MM.1S (cell line): ENCODE data around the gene KCNQ1.

Experiments
- DNase-seq: peaks from one replicate; pipeline ENCODE4 v3.0.0-alpha.2; 2015
- H2AFZ ChIP-seq: fragments of 300-600 bp; sonication (generic); 2 replicates; pipeline ENCODE4 v1.6.0; 2016; ENCODE audit warnings: antibody characterized with exemption, low read length
- H3F3A ChIP-seq: fragments of 300-600 bp; sonication (generic); 2 replicates; pipeline ENCODE4 v1.6.1; 2016; ENCODE audit warnings: mild to moderate bottlenecking, antibody characterized with exemption, low read length, moderate library complexity, mixed read lengths; ENCODE audit not compliant: insufficient read depth
- H3K27ac ChIP-seq: fragments of 300-600 bp; sonication (generic); 2 replicates; pipeline ENCODE4 v1.5.1; 2016; ENCODE audit warnings: mild to moderate bottlenecking, low read length
- H3K27me3 ChIP-seq: fragments of 300-600 bp; sonication (generic); replicated peaks from 2 replicates; pipeline ENCODE4 v1.6.0; 2016; ENCODE audit warnings: low read length; ENCODE audit not compliant: insufficient read depth
- H3K36me3 ChIP-seq: fragments of 300-600 bp; sonication (generic); replicated peaks from 2 replicates; pipeline ENCODE4 v1.6.1; 2016; ENCODE audit warnings: mild to moderate bottlenecking, low read length, mixed read lengths; ENCODE audit not compliant: insufficient read depth
- H3K4me1 ChIP-seq: fragments of 300-600 bp; sonication (generic); 2 replicates; pipeline ENCODE4 v1.6.1; 2016; ENCODE audit warnings: low read length, mixed read lengths
- H3K4me2 ChIP-seq: fragments of 300-600 bp; sonication (generic); 2 replicates; pipeline ENCODE4 v1.6.0; 2016; ENCODE audit warnings: low read depth, low read length
- H3K4me3 ChIP-seq: fragments of 300-600 bp; sonication (generic); 2 replicates; pipeline ENCODE4 v1.5.1; 2016; ENCODE audit warnings: low read length, mixed read lengths
- H3K79me2 ChIP-seq: fragments of 300-600 bp; sonication (generic); 2 replicates; pipeline ENCODE4 v1.6.1; 2016; ENCODE audit warnings: mixed run types, low read length, mixed read lengths
- H3K9ac ChIP-seq: fragments of 300-600 bp; sonication (generic); 2 replicates; pipeline ENCODE4 v1.6.1; 2016; ENCODE audit warnings: low read length, mixed read lengths
- H3K9me2 ChIP-seq: fragments of 300-600 bp; sonication (generic); replicated peaks from 2 replicates; pipeline ENCODE4 v1.6.1; 2016; ENCODE audit warnings: mild to moderate bottlenecking, low read length, mixed read lengths; ENCODE audit not compliant: insufficient read depth
- H3K9me3 ChIP-seq: fragments of 300-600 bp; sonication (generic); replicated peaks from 2 replicates; pipeline ENCODE4 v1.6.1; 2016; ENCODE audit warnings: mild to moderate bottlenecking, low read length, mixed read lengths; ENCODE audit not compliant: insufficient read depth
- H4K20me1 ChIP-seq: fragments of 300-600 bp; sonication (generic); 2 replicates; pipeline ENCODE4 v1.6.1; 2016; ENCODE audit warnings: mild to moderate bottlenecking, low read length, moderate library complexity, mixed read lengths; ENCODE audit not compliant: insufficient read depth
- EZH2 ChIP-seq: fragments of 300-600 bp; sonication (generic); optimal IDR thresholded peaks from 2 replicates; pipeline ENCODE3; 2017; ENCODE audit warnings: low read depth, mild to moderate bottlenecking, antibody characterized with exemption, low read length, mixed read lengths
- EZH2phosphoT487 ChIP-seq: fragments of 300-600 bp; sonication (generic); IDR thresholded peaks from 2 replicates; pipeline ENCODE4 v1.6.1; 2018; ENCODE audit warnings: antibody characterized with exemption, low read length
- TF ChIP-seq, protein P1 (sequence below): fragments of 300-600 bp; sonication (generic); IDR thresholded peaks from 2 replicates; pipeline ENCODE4 v1.5.1; 2016; ENCODE audit warnings: antibody characterized with exemption, low read length, mixed read lengths

Gene KCNQ1

DNA sequence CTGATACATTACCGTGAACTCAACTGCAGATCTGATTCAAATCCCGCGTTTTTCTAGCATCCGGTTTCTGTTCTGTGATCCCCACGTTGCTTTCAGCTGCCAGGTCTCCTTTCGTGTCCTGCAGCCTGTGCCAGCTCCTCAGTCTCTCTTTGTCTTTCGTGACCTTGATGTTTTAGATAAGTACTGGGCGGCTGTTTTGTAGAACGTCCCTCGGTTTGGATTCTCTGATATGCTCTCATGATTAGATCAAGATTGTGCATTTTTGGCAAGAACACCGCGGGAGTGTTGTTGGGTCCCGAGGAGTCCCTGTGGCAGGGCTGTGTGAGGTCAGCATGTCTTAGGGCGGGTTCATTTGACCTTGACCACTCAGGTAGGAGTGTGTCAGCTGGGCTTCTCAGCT lies 38.6 kb downstream of the KCNQ1 start:
- Histone ChIP-seq H3K36me3 (0 out of 2 replicates have a peak, but pooled peaks cover 2% of the 10 kb centered on the region), H4K20me1 (no peaks in the 10 kb centered on the region), H3K9me2 (no peaks in the 10 kb centered on the region), H3K27me3 (no peaks in the 10 kb centered on the region), H3F3A (peaks cover 8% of the 10 kb centered on the region; the same call in 1 of the 2 replicates), H3K9me3 (no peaks in the 10 kb centered on the region), H3K4me3 (peak overlapping the region; percentile 42; the same call in 1 of the 2 replicates), H3K79me2 (peaks cover 31% of the 10 kb centered on the region), H3K27ac (peak overlapping the region; percentile 71), H3K4me1 (peaks cover 7% of the 10 kb centered on the region), H3K4me2 (peak overlapping the region; percentile 58; the same call in 1 of the 2 replicates), H2AFZ (peak overlapping the region; percentile 5; the same call in 1 of the 2 replicates), H3K9ac (peak overlapping the region; percentile 54)
- TF ChIP-seq, protein P1, sequence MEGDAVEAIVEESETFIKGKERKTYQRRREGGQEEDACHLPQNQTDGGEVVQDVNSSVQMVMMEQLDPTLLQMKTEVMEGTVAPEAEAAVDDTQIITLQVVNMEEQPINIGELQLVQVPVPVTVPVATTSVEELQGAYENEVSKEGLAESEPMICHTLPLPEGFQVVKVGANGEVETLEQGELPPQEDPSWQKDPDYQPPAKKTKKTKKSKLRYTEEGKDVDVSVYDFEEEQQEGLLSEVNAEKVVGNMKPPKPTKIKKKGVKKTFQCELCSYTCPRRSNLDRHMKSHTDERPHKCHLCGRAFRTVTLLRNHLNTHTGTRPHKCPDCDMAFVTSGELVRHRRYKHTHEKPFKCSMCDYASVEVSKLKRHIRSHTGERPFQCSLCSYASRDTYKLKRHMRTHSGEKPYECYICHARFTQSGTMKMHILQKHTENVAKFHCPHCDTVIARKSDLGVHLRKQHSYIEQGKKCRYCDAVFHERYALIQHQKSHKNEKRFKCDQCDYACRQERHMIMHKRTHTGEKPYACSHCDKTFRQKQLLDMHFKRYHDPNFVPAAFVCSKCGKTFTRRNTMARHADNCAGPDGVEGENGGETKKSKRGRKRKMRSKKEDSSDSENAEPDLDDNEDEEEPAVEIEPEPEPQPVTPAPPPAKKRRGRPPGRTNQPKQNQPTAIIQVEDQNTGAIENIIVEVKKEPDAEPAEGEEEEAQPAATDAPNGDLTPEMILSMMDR, result no peak
- TF ChIP-seq EZH2phosphoT487 (no peak), EZH2 (no peak)
- DNase-seq, result peak; percentile 33

DNA sequence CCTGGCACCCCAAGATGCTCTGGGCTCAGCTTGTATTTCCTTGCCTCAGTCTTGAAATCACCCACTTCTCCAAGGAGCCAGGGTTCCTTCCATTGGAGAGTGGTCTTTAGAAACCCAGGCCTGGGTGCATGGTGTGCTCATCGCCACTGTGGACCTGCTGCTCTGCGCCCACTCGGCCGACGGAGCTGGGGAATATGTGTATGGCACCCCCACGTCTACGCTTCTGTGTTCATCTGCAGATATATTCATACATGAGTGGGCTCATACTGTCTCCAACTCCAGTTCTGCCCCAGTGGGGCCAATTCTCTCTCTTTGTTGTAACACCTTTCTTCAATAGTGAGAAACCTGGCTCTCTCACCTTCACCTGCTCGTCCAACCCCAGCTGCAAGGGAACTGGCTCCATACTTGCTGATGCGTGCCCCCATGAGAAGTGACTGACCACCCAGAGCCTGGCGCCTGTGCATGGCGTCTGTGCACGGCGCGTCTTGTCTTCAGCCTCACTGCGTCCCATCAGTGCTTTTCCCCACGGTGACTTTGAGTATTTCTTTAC lies 39.8 kb downstream of the KCNQ1 start:
- Histone ChIP-seq H3K9me2 (no peaks in the 10 kb centered on the region), H3K4me3 (no peak overlapping the region), H3F3A (peaks cover 8% of the 10 kb centered on the region; the same call in 1 of the 2 replicates), H2AFZ (no peak overlapping the region), H3K27me3 (no peaks in the 10 kb centered on the region), H3K4me2 (no peak overlapping the region), H4K20me1 (no peaks in the 10 kb centered on the region), H3K79me2 (peaks cover 31% of the 10 kb centered on the region), H3K9me3 (no peaks in the 10 kb centered on the region), H3K27ac (no peak overlapping the region), H3K36me3 (0 out of 2 replicates have a peak, but pooled peaks cover 2% of the 10 kb centered on the region), H3K9ac (no peak overlapping the region), H3K4me1 (peaks cover 7% of the 10 kb centered on the region)
- no peak for TF ChIP-seq EZH2phosphoT487
- TF ChIP-seq, protein P1, result no peak
- TF ChIP-seq EZH2, result no peak
- DNase-seq, result no peak

DNA sequence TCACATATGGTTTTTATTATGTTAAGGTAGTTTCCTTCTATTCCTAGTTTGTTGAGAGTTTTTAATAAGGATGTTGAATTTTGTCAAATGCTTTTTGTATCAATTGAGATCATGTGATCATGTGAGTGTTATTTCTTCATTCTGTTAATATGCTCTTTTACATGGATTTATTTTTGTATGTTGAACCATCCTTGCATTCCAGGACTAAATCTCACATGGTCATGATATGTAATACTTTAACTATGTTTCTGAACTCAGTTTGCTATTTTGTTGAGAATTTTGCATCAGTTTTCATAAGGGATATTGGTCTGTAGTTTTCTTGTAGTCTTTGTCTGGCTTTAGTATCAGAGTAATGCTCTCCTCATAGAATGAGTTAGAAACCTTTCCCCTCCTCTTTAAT lies 43.2 kb downstream of the KCNQ1 start:
- H3K9me2 ChIP-seq, result no peaks in the 10 kb centered on the region
- TF ChIP-seq EZH2 (no peak), EZH2phosphoT487 (no peak)
- TF ChIP-seq, protein P1, result no peak
- H3K4me3 ChIP-seq, result no peak overlapping the region

More for the DNA sequence above, 43.2 kb downstream of the KCNQ1 start:
- H4K20me1 ChIP-seq, result no peaks in the 10 kb centered on the region
- DNase-seq, result no peak
- H3K9ac ChIP-seq, result no peak overlapping the region
- H3K27ac ChIP-seq, result no peak overlapping the region
- no peaks in the 10 kb centered on the region for H3K27me3 ChIP-seq
- H3K79me2 ChIP-seq, result peaks cover 25% of the 10 kb centered on the region
- no peak overlapping the region for H3K4me2 ChIP-seq
- no peaks in the 10 kb centered on the region for H3K9me3 ChIP-seq
- H3K4me1 ChIP-seq, result no peaks in the 10 kb centered on the region
- no peak overlapping the region for H2AFZ ChIP-seq
- 0 out of 2 replicates have a peak, but pooled peaks cover 2% of the 10 kb centered on the region for H3K36me3 ChIP-seq
- H3F3A ChIP-seq, result peaks cover 5% of the 10 kb centered on the region
